IMR-90 (cell line): Measurements from ENCODE around the gene PITX3.

Experiments used
- CTCF ChIP-seq: conservative IDR thresholded peaks from 2 replicates; pipeline ENCODE4 v1.5.1; 2012; ENCODE audit warnings: mild to moderate bottlenecking, low read depth, low read length, improper control_type of control experiment
- POLR2A ChIP-seq: IDR thresholded peaks from 2 replicates; pipeline ENCODE4 v1.6.1; 2012; ENCODE audit warnings: mild to moderate bottlenecking, low read depth, low read length
- RAD21 ChIP-seq: IDR thresholded peaks from 2 replicates; pipeline ENCODE4 v1.6.1; 2012; ENCODE audit warnings: low read length, improper control_type of control experiment
- RFX5 ChIP-seq: IDR thresholded peaks from 2 replicates; pipeline ENCODE4 v1.8.0; 2012; ENCODE audit warnings: low read depth, mild to moderate bottlenecking, low read length, moderate library complexity
- TF ChIP-seq, protein P1 (sequence below): fragments of 150-350 bp; IDR thresholded peaks from 2 replicates; pipeline ENCODE4 v1.6.1; 2017; ENCODE audit warnings: mild to moderate bottlenecking, antibody characterized with exemption, low read length, low read depth

DNA sequence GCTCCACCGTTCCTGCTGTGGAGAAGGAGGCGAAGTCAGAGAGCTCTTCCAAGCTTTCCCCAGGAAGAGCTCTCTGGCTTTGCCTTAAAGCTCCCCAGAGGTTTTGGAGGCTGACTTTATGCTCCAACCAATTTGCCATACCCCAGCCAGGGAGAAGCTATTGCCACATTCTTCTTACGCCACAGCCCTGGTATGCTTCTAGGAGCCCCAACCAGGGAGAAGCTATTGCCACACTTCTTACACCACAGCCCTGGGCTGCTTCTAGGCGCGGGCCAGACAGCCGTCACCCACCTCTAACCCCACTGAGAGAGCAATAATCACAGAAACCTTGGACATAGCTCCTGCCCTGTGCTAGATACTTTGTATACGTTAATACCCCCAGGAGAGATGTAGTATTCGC, 14.3 kb downstream of the PITX3 start:
- TF ChIP-seq CTCF = no peak
- TF ChIP-seq POLR2A = no peak
- TF ChIP-seq, protein P1, sequence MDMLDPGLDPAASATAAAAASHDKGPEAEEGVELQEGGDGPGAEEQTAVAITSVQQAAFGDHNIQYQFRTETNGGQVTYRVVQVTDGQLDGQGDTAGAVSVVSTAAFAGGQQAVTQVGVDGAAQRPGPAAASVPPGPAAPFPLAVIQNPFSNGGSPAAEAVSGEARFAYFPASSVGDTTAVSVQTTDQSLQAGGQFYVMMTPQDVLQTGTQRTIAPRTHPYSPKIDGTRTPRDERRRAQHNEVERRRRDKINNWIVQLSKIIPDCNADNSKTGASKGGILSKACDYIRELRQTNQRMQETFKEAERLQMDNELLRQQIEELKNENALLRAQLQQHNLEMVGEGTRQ = no peak
- no peak for TF ChIP-seq RAD21
- TF ChIP-seq RFX5 = no peak
